ENCODE results near the gene SPRED1.

DNA sequence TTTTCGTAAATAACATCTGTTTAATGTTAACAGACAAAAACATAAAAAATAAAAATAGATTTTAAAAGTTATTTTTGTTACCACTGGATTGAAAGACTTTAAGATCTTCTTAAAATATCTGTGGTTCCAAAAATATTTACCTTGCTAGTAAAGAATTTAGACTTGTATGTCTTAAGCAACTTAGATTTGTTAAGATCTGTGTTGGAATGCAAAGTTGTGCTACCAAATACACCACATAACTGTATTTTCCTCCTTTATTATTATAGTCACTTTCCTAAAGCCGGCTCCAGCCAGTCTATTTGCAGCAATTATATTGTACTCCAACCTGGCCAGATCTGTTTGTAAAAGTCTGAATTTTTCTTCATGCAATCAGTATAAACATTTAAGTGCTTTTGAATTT is 63.7 kb downstream of the SPRED1 start:
- TF ChIP-seq, protein P1, sequence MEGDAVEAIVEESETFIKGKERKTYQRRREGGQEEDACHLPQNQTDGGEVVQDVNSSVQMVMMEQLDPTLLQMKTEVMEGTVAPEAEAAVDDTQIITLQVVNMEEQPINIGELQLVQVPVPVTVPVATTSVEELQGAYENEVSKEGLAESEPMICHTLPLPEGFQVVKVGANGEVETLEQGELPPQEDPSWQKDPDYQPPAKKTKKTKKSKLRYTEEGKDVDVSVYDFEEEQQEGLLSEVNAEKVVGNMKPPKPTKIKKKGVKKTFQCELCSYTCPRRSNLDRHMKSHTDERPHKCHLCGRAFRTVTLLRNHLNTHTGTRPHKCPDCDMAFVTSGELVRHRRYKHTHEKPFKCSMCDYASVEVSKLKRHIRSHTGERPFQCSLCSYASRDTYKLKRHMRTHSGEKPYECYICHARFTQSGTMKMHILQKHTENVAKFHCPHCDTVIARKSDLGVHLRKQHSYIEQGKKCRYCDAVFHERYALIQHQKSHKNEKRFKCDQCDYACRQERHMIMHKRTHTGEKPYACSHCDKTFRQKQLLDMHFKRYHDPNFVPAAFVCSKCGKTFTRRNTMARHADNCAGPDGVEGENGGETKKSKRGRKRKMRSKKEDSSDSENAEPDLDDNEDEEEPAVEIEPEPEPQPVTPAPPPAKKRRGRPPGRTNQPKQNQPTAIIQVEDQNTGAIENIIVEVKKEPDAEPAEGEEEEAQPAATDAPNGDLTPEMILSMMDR (IDR thresholded peaks at IDR 0.05; ENCODE audit: poor library complexity): no peak
- no peak for TF ChIP-seq EZH2phosphoT487 (IDR thresholded peaks at IDR 0.05; ENCODE audit: low read depth, severe bottlenecking, unreplicated experiment)

Data from hepatocyte (in vitro differentiated cells).